Gastroesophageal sphincter (tissue), 3 donors: Measurements from ENCODE around the gene SLC17A5.

ENCODE experiments used
- EP300 ChIP-seq: sonication (generic); formaldehyde crosslinking; IDR thresholded peaks from one replicate; pipeline ENCODE4 v1.6.1; 2017; ENCODE audit warnings: antibody characterized with exemption, mild to moderate bottlenecking
- POLR2A ChIP-seq, 2 donors: fragments of 450-650 bp; IDR thresholded peaks; one replicate each; pipeline ENCODE4 v1.6.1; 2017; ENCODE audit warnings: antibody characterized with exemption in 2 of 2, mild to moderate bottlenecking in 2 of 2, moderate library complexity in 1 of 2
- TF ChIP-seq, protein P1 (sequence below), 4 experiments: fragments of 200-600 bp in 2 of 4; fragments of 450-650 bp in 2 of 4; sonication (generic) in 1 of 4; IDR thresholded peaks; one replicate each; pipeline ENCODE4 v1.5.1; 2017 to 2019; ENCODE audit warnings: antibody characterized with exemption in 4 of 4, mild to moderate bottlenecking in 2 of 4, moderate library complexity in 2 of 4

DNA sequence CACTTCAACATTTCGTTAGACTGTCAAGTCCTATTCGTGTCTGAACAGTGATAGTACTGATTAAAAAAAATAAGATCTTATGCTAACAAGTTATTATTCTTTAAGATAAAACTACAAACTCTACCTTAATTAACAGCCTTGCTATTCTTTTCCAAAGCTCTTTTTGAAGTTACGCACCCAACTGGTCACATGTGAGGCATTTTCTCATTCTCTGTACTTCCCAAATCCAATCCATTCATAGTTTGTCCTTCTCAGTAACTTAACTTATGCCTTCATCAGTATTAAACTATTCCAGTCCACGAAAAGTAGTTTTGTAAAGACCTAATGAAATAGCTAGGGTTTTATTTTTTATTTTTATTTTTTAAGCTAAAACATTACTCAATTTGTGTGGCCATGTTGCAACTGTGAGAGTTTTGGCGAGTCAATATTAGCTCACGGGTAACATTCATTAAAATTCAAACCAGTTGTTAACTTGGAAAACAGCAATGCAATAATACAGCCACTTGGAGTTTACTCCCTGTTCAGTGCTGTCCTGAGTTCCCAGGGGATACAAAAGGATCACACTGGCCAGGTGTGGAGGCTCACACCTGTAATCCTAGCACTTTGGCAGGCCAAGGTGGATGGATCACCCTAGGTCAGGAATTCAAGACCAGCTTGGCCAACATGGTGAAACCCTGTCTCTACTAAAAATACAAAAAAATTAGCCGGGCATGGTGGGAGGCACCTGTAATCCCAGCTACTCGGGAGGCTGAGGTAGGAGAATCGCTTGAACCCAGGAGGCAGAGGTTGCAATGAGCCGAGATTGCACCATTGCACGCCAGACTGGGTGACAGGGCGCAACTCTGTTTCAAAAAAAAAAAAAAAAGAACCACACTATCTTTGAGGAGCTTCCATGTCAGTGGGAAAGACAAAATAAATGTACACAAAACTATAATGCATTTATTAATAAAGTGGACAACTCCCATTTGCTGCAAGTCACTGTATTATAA lies 105.0 kb downstream of the SLC17A5 start:
- TF ChIP-seq, protein P1, sequence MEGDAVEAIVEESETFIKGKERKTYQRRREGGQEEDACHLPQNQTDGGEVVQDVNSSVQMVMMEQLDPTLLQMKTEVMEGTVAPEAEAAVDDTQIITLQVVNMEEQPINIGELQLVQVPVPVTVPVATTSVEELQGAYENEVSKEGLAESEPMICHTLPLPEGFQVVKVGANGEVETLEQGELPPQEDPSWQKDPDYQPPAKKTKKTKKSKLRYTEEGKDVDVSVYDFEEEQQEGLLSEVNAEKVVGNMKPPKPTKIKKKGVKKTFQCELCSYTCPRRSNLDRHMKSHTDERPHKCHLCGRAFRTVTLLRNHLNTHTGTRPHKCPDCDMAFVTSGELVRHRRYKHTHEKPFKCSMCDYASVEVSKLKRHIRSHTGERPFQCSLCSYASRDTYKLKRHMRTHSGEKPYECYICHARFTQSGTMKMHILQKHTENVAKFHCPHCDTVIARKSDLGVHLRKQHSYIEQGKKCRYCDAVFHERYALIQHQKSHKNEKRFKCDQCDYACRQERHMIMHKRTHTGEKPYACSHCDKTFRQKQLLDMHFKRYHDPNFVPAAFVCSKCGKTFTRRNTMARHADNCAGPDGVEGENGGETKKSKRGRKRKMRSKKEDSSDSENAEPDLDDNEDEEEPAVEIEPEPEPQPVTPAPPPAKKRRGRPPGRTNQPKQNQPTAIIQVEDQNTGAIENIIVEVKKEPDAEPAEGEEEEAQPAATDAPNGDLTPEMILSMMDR (IDR thresholded peaks at IDR 0.05): no peak
- TF ChIP-seq EP300 (no peak), POLR2A (IDR thresholded peaks at IDR 0.05) (no peak)
